Right atrium auricular region (tissue), 2 donors: Measurements from ENCODE around the gene HPS1. TPM values are rescaled to one million over a fixed set of nuclear protein-coding genes. Genes with fewer than 3 reads are reported as not detected.

Experiments used
- DNase-seq: peaks from one replicate; pipeline ENCODE4 v3.0.0-alpha.2; 2019; ENCODE audit warnings: low spot score
- H3K27ac ChIP-seq, 2 donors: fragments of 200-600 bp; sonication (generic); 1 replicate in 1 of 2; 2 replicates in 1 of 2; pipeline ENCODE4 v1.5.1; 2016 to 2019
- H3K27me3 ChIP-seq, 2 donors: fragments of 200-600 bp; sonication (generic); one replicate each; pipeline versions ENCODE4 v1.5.1 to v1.6.0; 2017 to 2019
- H3K36me3 ChIP-seq: fragments of 200-600 bp; sonication (generic); one replicate; pipeline ENCODE4 v1.5.1; 2016
- H3K4me1 ChIP-seq, 2 donors: fragments of 200-600 bp; sonication (generic); one replicate each; pipeline versions ENCODE4 v1.5.1 to v1.6.0; 2017 to 2019
- H3K4me3 ChIP-seq, 2 donors: fragments of 200-600 bp; sonication (generic); 1 replicate in 1 of 2; 2 replicates in 1 of 2; pipeline ENCODE4 v1.5.1; 2017 to 2019; ENCODE audit warnings: mild to moderate bottlenecking in 1 of 2, moderate library complexity in 1 of 2
- H3K9me3 ChIP-seq, 2 donors: fragments of 200-600 bp; sonication (generic); one replicate each; pipeline ENCODE4 v1.5.1; 2019
- CTCF ChIP-seq, 2 donors: fragments of 200-600 bp; sonication (generic); IDR thresholded peaks; one replicate each; pipeline ENCODE4 v1.5.1; 2019; ENCODE audit warnings: antibody characterized with exemption in 2 of 2
- total RNA-seq, 2 donors: library from RNA; depleted of rRNA; stranded (reverse); fragments of >200 nt; gene quantifications; one replicate each; pipeline ENCODE4 v1.1.0, GENCODE V29; 2016

HPS1 gene
- total RNA-seq, 2 donors from 2014 or later: 26.9 to 43.6 TPM

GRCh38 chr10:98446151-98446660 is 529 bp downstream of the HPS1 start:
- Histone ChIP-seq H3K4me1 (peaks cover 0 to 20% of the 10 kb centered on the region in 2 donors), H3K27me3 (no peaks in the 10 kb centered on the region), H3K4me3 (peak overlapping the region; percentile 71 to 94), H3K36me3 (peaks cover 27% of the 10 kb centered on the region), H3K27ac (peak overlapping the region; percentile 92 to 95), H3K9me3 (no peaks in the 10 kb centered on the region)
- TF ChIP-seq CTCF (IDR thresholded peaks at IDR 0.05): no peak
- no peak for DNase-seq

GRCh38 chr10:98445200-98445812 is 1.4 kb downstream of the HPS1 start:
- no peak for TF ChIP-seq CTCF (IDR thresholded peaks at IDR 0.05)
- H3K4me1 ChIP-seq: peaks cover 0 to 20% of the 10 kb centered on the region in 2 donors
- H3K36me3 ChIP-seq: peaks cover 27% of the 10 kb centered on the region
- H3K9me3 ChIP-seq: no peaks in the 10 kb centered on the region
- H3K27ac ChIP-seq: peak overlapping the region; percentile 92 to 95
- H3K4me3 ChIP-seq: peak overlapping the region in 1 of 2 donors; percentile 94
- no peak for DNase-seq
- no peaks in the 10 kb centered on the region for H3K27me3 ChIP-seq

- peaks cover 31% of the 10 kb centered on the region for H3K36me3 ChIP-seq
These were observed 2.3 kb downstream of the HPS1 start for GRCh38 chr10:98444314-98445006.

GRCh38 chr10:98438715-98439114 is 8.0 kb downstream of the HPS1 start:
- H3K27ac ChIP-seq: no peak overlapping the region
- no peak for TF ChIP-seq CTCF (IDR thresholded peaks at IDR 0.05)
- peaks cover 54% of the 10 kb centered on the region for H3K36me3 ChIP-seq
- no peaks in the 10 kb centered on the region for H3K9me3 ChIP-seq
- no peaks in the 10 kb centered on the region for H3K4me1 ChIP-seq
- H3K27me3 ChIP-seq: no peaks in the 10 kb centered on the region
- no peak overlapping the region for H3K4me3 ChIP-seq
- no peak for DNase-seq

More at GRCh38 chr10:98444314-98445006, 2.3 kb downstream of the HPS1 start:
- Histone ChIP-seq H3K4me1 (peaks cover 0 to 20% of the 10 kb centered on the region in 2 donors), H3K27me3 (no peaks in the 10 kb centered on the region), H3K9me3 (no peaks in the 10 kb centered on the region), H3K27ac (no peak overlapping the region), H3K4me3 (no peak overlapping the region)
- no peak for DNase-seq
- TF ChIP-seq CTCF (IDR thresholded peaks at IDR 0.05): no peak

GRCh38 chr10:98436704-98437103 is 10.0 kb downstream of the HPS1 start:
- H3K4me3 ChIP-seq: no peak overlapping the region
- peak overlapping the region in 1 of 2 donors; percentile 40 for H3K27ac ChIP-seq
- peaks cover 56% of the 10 kb centered on the region for H3K36me3 ChIP-seq
- H3K9me3 ChIP-seq: peaks cover 0 to 7% of the 10 kb centered on the region in 2 donors
- no peak for DNase-seq
- H3K27me3 ChIP-seq: no peaks in the 10 kb centered on the region
- no peak for TF ChIP-seq CTCF (IDR thresholded peaks at IDR 0.05)
- no peaks in the 10 kb centered on the region for H3K4me1 ChIP-seq
